Brain microvascular endothelial cell (primary cell): ENCODE data around the gene OS9.

Source experiments
- DNase-seq: peaks from one replicate; pipeline ENCODE4 v3.0.0-alpha.2; 2020
- H3K27ac ChIP-seq: fragments of 250-450 bp; sonication (Bioruptor Pico); 2 replicates; pipeline ENCODE4 v1.5.1; 2020; ENCODE audit warnings: mild to moderate bottlenecking, moderate library complexity
- H3K27me3 ChIP-seq: fragments of 250-450 bp; sonication (Bioruptor Pico); replicated peaks from 2 replicates; pipeline ENCODE4 v1.5.1; 2020; ENCODE audit warnings: mild to moderate bottlenecking
- H3K36me3 ChIP-seq: fragments of 250-450 bp; sonication (Bioruptor Pico); replicated peaks from 2 replicates; pipeline ENCODE4 v1.5.1; 2020; ENCODE audit warnings: mild to moderate bottlenecking
- H3K4me3 ChIP-seq: 2 replicates; pipeline ENCODE4 v1.5.1; 2011; ENCODE audit warnings: low read depth, mild to moderate bottlenecking, control low read depth, low read length, moderate library complexity
- in situ Hi-C: cut with HindIII; loops from 2 replicates; pipeline ENCODE4 v1.10.0; 2017; ENCODE audit warnings: low sequenced_read_pairs, low pct_ligation_motif_present
- TF ChIP-seq, protein P1 (sequence below): IDR thresholded peaks from 2 replicates; pipeline ENCODE4 v1.5.1; 2011; ENCODE audit warnings: low read depth, mild to moderate bottlenecking, moderate library complexity, low read length, control low read depth, inconsistent platforms; ENCODE audit errors: missing control alignments

The OS9 gene

GRCh38 chr12:57716305-57716704 is 22.4 kb downstream of the OS9 start:
- Histone ChIP-seq H3K36me3 (peaks cover 48% of the 10 kb centered on the region), H3K4me3 (no peak overlapping the region), H3K27me3 (no peaks in the 10 kb centered on the region), H3K27ac (no peak overlapping the region)
- in situ Hi-C loops = no loop called here
- no peak for DNase-seq
- TF ChIP-seq, protein P1, sequence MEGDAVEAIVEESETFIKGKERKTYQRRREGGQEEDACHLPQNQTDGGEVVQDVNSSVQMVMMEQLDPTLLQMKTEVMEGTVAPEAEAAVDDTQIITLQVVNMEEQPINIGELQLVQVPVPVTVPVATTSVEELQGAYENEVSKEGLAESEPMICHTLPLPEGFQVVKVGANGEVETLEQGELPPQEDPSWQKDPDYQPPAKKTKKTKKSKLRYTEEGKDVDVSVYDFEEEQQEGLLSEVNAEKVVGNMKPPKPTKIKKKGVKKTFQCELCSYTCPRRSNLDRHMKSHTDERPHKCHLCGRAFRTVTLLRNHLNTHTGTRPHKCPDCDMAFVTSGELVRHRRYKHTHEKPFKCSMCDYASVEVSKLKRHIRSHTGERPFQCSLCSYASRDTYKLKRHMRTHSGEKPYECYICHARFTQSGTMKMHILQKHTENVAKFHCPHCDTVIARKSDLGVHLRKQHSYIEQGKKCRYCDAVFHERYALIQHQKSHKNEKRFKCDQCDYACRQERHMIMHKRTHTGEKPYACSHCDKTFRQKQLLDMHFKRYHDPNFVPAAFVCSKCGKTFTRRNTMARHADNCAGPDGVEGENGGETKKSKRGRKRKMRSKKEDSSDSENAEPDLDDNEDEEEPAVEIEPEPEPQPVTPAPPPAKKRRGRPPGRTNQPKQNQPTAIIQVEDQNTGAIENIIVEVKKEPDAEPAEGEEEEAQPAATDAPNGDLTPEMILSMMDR = no peak

DNA sequence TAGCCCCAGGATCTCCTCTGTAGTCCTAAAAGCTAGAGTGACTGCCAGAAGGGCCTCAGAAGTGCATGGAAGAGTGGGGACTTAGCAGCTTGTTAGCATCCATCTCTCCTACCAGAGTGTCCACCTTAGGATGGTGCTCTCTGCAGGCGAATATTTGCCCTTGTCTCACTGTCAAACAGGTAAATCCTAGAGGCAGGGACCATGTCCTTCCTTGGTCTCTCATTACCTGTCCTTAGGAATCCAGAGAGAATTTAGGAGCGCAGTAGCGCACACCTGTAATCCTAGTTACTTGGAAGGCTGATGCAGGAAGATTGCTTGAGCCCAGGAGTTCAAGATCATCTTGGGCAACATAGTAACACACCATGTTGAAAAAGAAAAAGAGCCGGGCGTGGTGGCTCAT is 23.2 kb downstream of the OS9 start:
- DNase-seq = no peak
- Histone ChIP-seq H3K4me3 (no peak overlapping the region), H3K36me3 (peaks cover 48% of the 10 kb centered on the region), H3K27ac (no peak overlapping the region), H3K27me3 (no peaks in the 10 kb centered on the region)
- TF ChIP-seq, protein P1 = no peak
- in situ Hi-C loops = no loop called here

GRCh38 chr12:57717846-57718640 is 24.1 kb downstream of the OS9 start:
- Histone ChIP-seq H3K27me3 (no peaks in the 10 kb centered on the region), H3K4me3 (no peak overlapping the region), H3K27ac (no peak overlapping the region), H3K36me3 (peaks cover 48% of the 10 kb centered on the region)
- TF ChIP-seq, protein P1 = no peak
- in situ Hi-C loops = no loop called here
- DNase-seq = no peak

DNA sequence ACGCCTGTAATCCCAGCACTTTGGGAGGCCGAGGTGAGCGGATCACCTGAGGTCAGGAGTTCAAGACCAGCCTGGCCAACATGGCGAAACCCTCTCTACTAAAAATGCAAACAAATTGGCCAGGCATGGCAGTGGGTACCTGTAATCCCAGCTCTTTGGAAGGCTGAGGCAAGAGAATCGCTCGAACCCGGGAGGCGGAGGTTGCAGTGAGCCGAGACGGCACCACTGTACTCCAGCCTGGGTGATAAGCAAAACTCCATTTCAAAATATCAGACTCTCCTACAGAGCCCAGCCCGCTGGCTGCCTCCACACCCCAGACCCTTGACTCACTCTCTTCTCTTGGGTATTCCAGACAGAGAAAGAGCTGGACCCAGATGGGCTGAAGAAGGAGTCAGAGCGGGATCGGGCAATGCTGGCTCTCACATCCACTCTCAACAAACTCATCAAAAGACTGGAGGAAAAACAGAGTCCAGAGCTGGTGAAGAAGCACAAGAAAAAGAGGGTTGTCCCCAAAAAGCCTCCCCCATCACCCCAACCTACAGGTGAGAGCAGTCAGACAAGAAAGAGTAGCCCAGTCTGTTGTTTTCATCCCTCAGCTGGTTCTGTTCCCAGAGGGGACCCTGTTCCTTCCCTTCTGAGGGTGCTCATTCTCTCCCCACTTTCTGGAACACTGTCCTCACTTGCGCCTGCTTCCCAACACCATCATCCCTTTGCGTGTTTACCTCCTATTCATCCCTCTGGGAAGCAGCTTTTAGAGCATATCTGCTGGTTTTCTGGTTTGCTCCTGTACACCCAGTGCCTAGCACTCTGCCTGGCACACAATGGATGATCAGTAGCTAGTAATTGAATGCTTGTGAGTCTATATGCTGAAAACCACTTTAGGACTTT is 25.0 kb downstream of the OS9 start:
- TF ChIP-seq, protein P1 = no peak
- Histone ChIP-seq H3K36me3 (peaks cover 48% of the 10 kb centered on the region), H3K27me3 (no peaks in the 10 kb centered on the region), H3K27ac (no peak overlapping the region), H3K4me3 (no peak overlapping the region)
- no peak for DNase-seq
- in situ Hi-C loops = no loop called here

DNA sequence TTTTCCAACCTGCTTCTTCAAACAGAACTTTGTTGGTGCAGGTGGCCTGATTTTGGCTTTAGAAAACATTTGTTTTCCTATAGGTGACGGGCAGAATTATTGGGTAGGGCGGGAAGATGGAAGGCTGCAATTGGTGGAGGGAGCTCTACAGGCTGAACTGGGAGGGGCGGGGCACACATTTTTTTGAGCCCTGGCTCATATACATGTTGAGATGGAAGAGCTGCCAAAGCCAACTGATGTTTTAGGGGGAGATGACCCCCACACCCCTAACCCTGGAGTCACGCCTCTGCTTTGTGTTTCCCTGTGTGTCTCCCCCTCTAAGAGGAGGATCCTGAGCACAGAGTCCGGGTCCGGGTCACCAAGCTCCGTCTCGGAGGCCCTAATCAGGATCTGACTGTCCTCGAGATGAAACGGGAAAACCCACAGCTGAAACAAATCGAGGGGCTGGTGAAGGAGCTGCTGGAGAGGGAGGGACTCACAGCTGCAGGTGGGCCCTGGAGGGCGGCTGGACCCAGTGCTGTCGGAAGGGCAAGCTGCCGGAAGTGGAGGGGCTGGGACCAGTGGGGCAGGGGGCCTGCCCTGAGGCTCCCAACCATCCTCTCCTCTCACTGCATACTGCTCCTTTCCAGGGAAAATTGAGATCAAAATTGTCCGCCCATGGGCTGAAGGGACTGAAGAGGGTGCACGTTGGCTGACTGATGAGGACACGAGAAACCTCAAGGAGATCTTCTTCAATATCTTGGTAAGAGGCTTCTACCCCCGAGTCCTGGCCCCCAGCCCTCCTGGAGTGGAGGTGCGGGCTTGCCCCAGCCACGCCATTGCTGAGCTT is 26.1 kb downstream of the OS9 start:
- TF ChIP-seq, protein P1 = no peak
- Histone ChIP-seq H3K27me3 (no peaks in the 10 kb centered on the region), H3K27ac (no peak overlapping the region), H3K36me3 (peaks cover 45% of the 10 kb centered on the region), H3K4me3 (no peak overlapping the region)
- DNase-seq = no peak
- in situ Hi-C loops = no loop called here
